Caki2 (cell line): ENCODE measurements around the gene GXYLT1. TPM values are rescaled to one million over a fixed set of nuclear protein-coding genes. Genes with fewer than 3 reads are reported as not detected.
"Not testable (repeated sequence)": the region's sequence is repeated elsewhere in the genome, so short reads cannot be mapped to it uniquely, and the experiment has no call there.

Experiments
- DNase-seq: peaks from one replicate; pipeline ENCODE4 v3.0.0-alpha.2; 2015; ENCODE audit warnings: low read depth
- in situ Hi-C: cut with HindIII; loops from 2 replicates; pipeline ENCODE4 v1.10.0; 2016; ENCODE audit warnings: low sequenced_read_pairs, low pct_unique_long_range_greater_than_20kb, mixed read lengths
- total RNA-seq: library from RNA; depleted of rRNA; stranded (reverse); fragments of >200 nt; shearing (Covaris generic); gene quantifications from 2 replicates; pipeline ENCODE4 v1.2.3, GENCODE V29; 2014; ENCODE audit warnings: low replicate concordance

Gene GXYLT1
- total RNA-seq, 1 experiment from 2014 or later: 21.9 TPM

DNA sequence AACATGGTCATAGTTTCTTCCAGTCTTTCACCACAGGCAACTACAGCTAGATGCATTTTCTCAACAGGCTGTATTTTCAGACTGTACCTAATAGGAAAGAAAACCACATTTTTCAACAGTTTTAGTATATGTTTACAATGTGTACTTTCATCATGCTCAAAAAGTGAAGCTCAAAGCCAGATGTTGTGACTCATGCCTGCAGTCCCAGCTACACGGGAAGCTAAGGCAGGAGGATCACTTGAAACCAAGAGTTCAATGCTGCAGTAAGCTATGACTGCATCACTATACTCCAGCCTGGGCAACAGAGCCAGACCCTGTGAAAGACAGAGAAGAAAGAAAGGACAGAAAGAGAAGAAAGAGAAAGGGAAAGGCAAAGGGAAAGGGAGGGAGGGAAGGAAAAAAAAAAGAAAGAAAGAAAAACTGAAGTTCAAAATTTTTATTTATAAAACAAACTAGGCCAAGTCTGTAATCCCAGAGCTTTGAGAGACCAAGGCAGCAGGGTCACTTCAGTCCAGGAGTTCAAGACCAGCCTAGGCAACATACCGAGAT is 25.5 kb downstream of the GXYLT1 start:
- in situ Hi-C loops: no loop called here
- no peak for DNase-seq

DNA sequence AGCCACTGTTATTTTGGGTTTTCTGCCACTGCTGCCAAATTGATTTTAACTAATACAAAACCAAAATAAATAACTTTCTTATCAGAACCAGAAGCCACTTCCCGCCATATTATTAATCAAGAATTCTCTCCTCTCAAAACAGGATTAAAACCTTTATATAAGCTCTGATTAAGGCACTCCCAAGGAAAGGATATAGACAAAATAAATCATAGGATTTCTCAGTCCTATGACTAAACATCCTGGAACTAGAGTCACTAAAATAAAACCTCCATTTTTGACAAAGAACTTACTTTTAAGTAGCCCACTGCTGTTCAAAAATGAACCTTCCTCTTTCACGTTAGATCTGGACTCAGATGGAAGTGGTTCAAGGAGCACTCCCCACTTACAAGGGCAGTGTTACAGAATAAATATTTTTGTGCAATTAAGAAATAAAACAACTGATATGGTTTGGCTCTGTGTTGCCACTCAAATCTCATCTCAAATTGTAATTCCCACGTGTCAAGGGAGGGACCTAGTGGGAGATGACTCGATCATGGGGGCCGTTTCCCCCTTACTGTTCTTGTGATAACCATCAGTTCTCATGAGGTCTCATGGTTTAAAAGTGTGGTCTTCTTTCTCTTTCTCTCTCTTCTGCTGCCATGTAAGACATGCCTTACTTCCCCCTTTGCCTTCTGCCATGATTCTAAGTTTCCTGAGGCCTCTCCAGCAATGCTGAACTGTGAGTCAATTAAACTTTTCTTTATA is 26.4 kb downstream of the GXYLT1 start:
- DNase-seq: no peak
- in situ Hi-C loops: no loop called here

DNA sequence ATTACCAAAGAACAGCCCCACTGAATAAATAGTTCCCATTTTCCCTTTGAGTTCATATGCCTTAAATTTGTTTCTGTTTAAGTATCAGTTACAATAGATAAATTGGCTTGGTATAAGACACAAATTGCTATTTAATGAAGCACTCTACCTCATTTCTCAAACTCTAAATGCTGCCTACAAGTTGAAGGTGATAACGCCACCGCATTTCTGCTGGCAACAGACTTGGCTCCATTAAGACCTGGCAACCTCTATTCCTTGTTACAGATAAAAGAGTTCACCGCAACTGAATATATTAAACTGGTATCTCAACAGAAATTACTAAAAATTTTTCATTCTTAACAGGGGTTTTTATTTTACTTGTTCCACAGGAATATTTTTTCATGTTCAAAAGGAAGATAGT is 35.6 kb downstream of the GXYLT1 start:
- in situ Hi-C loops: no loop called here
- DNase-seq: no peak

DNA sequence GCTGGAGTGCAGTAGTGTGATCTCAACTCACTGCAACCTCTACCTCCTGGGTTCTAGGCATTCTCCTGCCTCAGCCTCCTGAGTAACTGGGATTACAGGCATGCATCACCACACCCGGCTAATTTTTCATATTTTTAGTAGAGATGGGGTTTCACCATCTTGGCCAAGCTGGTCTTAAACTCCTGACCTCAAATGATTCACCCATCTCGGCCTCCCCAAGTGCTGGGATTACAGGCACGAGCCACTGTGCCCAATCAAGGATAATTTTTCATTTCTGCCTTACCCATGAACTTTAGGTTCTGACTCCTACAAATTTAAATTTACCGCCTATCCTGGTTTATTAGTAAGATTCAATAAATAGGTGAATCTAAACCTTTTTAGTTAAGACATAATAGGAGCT is 37.9 kb downstream of the GXYLT1 start:
- in situ Hi-C loops: not testable (repeated sequence)
- peak; percentile 11 for DNase-seq

DNA sequence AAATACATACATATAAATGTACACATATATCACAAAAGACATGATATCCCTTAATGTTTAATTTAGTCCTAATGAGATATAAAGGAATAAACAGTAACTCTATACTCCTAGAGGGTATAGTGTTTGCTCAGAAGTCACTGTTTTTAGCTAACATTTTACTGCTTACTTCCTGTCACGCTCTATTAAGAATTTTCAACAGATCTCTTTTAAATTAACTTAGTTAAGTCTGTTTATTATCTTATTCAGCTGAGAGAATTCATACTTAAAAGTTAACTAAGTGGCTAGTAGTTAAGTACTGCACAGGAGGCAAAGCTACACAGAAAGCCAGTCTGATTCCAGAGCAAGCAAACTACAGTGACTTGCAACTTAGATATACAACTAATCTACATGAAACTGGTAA is 39.9 kb downstream of the GXYLT1 start:
- in situ Hi-C loops: no loop called here
- DNase-seq: peak; percentile 40

DNA sequence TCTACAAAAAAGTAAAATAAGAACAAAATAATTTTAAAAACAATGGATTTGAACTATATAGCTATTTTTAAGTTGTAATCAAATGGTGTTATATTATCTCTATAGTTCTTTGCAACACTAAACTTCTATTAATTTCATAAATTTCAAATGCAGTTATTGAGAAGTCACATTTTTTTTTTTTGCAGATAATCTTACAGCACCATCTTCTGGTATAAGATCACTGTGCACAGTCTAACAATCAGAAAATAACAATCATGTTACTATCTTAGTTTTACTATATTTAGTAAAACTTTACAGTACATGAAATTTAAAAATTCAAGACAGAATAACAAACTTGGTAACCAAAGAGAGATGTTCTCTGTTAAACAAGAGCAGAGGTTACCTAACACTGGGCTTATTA is 40.6 kb downstream of the GXYLT1 start:
- in situ Hi-C loops: no loop called here

DNA sequence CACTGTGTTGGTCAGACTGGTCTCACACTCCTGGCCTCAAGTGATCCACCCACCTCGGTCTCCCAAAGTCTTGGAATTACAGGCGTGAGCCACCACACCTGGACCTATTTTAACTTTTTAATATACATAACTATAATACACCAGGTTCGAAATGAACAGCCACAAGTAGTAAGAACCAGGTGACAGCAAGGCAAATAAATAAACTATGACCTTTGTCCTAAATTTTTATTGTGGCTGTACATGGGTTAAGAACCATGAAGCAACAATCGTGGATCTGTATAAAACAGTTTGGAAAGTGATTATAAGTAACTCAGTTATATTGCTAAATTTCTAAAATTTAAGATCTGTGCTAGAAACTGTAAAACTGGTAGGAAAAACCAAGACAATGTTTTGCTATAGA is 41.5 kb downstream of the GXYLT1 start:
- in situ Hi-C loops: no loop called here
- no peak for DNase-seq

More for the DNA sequence above, 40.6 kb downstream of the GXYLT1 start:
- DNase-seq: no peak

DNA sequence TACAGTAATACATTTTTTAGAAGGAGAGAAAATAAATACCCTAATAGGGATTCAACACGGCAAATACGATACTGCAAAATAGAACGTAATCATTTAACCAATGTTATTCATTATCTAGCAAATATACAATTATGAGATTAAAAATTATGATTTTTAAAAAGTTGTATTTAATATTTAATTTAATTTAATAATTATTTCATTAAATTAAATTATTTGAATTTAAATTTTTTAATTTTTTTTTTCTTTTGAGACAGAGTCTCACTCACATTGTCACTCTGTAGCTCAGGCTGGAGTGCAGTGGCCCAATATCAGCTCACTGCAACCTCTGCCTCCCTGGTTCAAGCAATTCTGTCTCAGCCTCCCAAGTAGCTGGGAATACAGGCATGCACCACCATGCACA is 42.0 kb downstream of the GXYLT1 start:
- in situ Hi-C loops: no loop called here

DNA sequence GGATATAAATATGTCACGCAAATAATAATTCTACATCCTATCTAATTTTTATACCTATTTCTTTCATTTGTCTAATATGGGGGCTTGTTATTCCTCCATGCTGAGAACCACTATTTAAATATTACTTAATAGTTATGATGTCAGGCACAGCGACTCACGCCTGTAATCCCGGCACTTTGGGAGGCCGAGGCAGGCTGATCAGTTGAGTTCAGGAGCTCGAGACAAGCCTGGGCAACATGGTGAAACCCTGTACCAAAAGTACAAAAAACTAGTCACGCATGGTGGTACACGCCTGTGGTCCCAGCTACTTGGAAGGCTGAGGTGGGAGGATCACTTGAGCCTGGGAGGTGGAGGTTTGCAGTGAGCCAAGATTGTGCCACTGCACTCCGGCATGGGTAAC is 45.2 kb downstream of the GXYLT1 start:
- no peak for DNase-seq
- in situ Hi-C loops: no loop called here

More for the DNA sequence above, 42.0 kb downstream of the GXYLT1 start:
- DNase-seq: no peak

DNA sequence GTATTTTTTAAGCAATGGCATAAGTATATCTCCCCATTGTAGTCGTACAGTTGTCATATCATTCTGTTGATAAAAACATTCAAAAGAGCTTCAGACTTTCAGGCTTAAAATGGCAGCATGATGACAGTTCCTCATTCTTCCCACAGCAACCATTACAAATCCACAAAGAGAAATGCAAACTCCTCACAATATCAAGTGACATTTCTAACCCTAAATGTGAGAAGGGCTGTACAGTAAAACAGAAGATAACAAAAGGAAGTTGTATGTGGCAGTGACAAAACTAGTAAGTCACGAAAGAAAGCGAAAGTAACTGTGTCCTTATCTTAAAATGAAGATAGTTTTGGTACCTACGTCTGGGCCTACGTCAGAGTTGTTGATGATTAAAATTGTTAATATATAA is 46.7 kb downstream of the GXYLT1 start:
- DNase-seq: no peak
- in situ Hi-C loops: no loop called here

DNA sequence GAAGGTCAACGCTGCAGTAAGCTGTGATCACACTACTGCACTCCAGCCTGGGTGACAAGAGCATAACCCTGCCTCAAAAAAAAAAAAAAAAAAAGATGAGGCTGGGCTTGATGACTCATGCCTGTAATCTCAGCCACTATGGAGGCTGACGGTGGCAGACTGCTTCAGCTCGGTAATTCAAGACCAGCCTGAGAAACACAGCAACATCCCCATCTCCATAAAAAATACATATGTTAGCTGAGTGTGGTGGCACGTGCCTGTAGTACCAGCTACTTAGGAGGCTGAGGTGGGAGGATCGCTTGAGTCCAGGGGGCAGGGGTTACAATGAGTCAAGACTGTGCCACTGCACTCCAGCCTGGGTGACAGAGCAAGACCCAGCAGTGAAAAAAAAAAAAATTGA is 50.4 kb downstream of the GXYLT1 start:
- peak; percentile 74 for DNase-seq
- in situ Hi-C loops: no loop called here

DNA sequence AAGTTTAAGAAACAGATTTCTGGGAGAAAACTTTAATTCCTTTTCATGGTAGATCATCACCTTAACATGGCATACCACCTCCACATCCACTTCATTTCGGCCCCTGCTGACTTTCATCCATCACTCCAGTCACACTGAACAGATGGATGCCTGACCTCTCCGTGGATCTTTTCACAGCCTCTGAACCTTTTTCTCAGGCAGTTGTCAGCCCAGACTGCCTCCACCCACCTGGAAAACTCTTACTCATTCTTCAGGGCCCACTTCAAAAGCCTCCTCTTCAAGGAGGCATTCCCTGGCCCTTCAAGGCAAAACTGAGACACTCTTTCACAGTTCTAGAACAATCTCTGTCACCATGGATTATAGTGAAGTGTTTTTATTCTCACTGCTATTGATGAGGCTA is 52.9 kb downstream of the GXYLT1 start:
- DNase-seq: peak; percentile 56

DNA sequence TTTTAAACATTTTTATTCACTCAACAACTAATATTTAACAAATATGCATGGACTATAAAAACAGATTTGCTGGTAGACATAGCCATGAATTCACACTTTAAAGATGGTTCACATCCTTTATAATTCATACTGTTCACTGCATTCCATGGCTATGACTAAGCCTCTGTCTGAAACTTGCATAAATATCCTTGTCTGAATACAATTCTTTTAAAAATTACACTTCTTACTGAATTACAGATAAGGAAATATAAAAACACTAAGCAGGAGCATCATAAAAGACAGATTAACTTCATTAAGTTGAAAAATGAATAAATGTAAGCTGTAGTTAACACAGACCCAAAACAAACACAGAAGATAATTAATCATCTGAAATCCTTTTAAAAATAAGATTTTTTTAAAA is 53.8 kb downstream of the GXYLT1 start:
- peak; percentile 26 for DNase-seq
- in situ Hi-C loops: no loop called here

More for the DNA sequence above, 52.9 kb downstream of the GXYLT1 start:
- in situ Hi-C loops: no loop called here

DNA sequence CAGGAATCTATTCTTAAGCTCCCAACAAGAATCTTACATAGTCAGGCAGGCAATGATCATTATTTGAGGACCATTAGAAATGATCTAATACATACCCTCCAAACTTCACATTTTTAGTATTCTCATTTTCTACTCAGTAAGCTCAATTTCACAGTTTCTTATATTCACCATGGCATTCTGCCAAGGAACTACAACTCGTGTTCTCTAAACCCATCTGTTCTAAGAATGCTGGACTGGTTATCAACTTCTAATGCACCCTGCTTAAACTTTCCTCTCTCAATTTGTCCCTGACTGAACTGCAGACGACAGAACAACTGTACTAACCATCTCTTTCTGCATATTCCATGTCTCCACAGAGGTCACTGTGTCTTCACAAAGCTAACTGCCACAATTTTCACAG is 58.6 kb downstream of the GXYLT1 start:
- in situ Hi-C loops: no loop called here
- DNase-seq: no peak

DNA sequence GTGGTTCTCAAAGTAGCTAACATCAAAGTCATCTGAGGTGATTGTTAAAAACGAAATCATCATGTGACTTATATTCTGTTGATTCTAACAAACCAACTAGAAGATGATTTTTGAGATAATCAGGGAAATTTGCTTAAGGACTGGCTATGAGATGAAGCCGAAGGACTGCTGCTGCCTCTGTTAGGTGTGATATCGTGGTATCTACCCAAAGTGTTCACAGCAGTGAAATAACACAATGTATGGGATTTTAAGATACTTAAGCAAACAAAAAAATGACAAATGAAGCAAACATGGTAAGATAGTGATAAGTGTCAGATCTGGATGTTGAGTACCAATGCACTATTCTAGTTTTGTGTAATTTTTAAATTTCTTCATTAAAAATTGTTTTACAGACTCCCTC is 59.1 kb downstream of the GXYLT1 start:
- no peak for DNase-seq
- in situ Hi-C loops: no loop called here

DNA sequence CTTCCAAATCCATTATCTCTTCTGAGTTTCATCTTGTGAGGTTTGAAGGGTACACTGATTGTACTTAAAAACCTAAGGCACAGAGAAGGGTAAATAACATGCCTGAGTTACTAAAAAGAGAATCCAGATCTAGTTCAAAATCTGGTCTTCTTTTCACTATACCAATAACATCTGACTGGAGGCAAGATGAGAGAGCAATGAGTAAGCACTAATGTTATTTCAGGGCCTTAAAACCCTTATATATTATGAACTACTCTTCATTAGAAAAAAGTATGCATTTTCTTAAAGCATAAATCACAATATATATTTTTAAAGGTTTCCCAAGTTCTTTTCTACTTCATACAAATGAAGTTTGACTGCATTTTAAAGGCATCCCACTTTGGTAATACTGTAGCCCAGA is 60.2 kb downstream of the GXYLT1 start:
- no peak for DNase-seq
- in situ Hi-C loops: no loop called here

DNA sequence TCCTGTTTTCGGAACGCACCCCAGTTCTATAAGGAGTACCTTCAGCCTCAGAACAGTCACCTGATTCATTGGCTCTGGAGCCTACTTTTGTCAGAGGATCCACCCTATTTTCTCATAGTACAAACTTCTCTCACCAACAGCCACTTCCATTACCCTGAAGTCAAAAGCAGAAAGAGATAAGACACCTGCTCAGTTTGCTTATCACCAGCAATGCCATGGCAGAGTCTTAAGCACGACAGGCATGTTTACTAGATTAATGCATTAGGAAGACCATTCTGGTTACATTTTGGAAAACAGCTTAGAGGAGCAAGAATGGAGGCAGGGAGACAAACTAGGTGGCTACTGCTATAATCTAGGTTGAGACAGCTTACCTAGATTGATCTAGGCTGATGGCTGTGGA is 67.7 kb downstream of the GXYLT1 start:
- DNase-seq: no peak

DNA sequence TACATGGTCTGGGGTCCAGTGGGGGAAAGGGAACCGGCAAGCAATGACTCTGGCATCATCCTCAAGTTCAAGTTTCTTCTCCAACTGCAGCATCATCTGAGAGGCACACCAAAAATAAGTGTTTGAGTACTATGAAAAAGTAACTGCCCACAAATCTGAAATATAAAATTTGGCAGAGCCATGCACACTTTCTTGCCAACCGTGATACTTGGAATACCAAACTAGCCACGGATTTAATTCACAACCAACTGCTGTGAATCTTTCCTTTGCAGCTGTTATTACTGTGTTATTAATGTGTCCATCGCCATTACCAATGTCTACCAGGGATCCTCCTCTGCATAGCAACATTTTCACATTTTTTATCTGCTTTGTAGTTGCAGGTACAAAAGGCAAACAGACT is 74.6 kb downstream of the GXYLT1 start:
- DNase-seq: no peak
- in situ Hi-C loops: no loop called here

More for the DNA sequence above, 67.7 kb downstream of the GXYLT1 start:
- in situ Hi-C loops: no loop called here

DNA sequence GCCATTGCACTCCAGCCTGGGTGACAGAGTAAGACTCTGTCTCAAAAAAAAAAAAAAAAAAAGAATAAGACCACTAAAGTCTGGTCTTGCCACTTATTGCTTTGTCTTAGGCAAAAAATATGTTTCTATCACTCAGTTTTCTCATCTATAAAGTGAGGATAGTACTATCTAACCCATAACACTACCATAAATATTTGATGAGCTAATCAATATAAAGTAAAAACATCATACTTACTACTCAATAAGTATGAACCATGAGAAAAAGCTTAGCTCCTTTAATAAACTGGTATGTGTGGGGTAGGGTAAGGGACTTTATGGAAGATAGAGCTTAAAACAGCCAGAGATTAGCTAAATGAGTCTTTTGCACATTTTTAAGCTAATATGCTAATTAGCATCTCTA is 85.5 kb downstream of the GXYLT1 start:
- in situ Hi-C loops: no loop called here
- DNase-seq: no peak

DNA sequence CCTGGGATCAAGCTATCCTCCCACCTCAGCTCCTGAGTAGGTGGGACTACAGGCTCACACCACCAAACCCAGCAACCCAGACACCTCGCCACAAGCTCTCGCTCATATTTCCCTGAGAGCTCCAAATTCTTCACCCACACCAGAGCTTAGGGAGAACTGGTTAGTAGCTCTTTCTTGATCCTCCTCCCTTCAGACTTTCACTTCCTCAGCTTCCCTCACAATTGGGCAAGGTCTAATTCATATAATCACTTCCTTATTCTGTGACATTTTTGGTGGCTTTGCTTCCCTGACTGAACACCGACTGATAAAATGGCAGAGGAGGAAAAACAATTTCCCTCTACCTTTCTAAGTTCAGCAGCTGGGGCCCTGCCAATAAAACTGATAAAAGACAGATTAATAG is 88.5 kb downstream of the GXYLT1 start:
- no peak for DNase-seq
- in situ Hi-C loops: no loop called here
